ENCODE results near the gene LRR1.
A peak's percentile ranks its signal among the peaks of the same experiment; 100 is the strongest.

Gene LRR1

GRCh38 chr14:49594347-49595091 lies 4.2 kb upstream of the LRR1 start:
- H3K9me3 ChIP-seq (ENCODE audit: control insufficient read depth, insufficient read depth, low read depth, low read length), result no peaks in the 10 kb centered on the region
- peak overlapping the region; percentile 64 for H3K27ac ChIP-seq (ENCODE audit: extremely low read depth, low read depth, low read length)
- ChIA-PET POLR2A (interaction anchor here (0.7 to 3.1 kb wide), 6 partner anchors 9 to 794 kb away, joined by 3 to 27 read pairs (median 5); partner anchors contain the start of genes MGAT2, NEMF, RPL36AL and RPS29), CTCF (interaction anchor here (1.4 to 1.6 kb wide), 2 partner anchors 8 to 267 kb away, joined by 3 to 4 read pairs; partner anchors contain the start of gene RPS29)
- peaks cover 14% of the 10 kb centered on the region for H3K4me1 ChIP-seq (ENCODE audit: control insufficient read depth, insufficient read depth, low read length)
- no peaks in the 10 kb centered on the region for H3K36me3 ChIP-seq (ENCODE audit: control insufficient read depth in 2 of 2, insufficient read depth in 1 of 2, low read length in 2 of 2)
- H3K4me3 ChIP-seq (ENCODE audit: low read depth, low read length), result no peak overlapping the region
- TF ChIP-seq YY1 (tag by site-specific recombination; IDR thresholded peaks at IDR 0.05), result no peak
- peak; percentile 35; the same call in 1 of the 2 replicates for TF ChIP-seq ZNF843 (tag by site-specific recombination; IDR thresholded peaks at IDR 0.05)
- peak; percentile 47; the same call in 1 of the 2 replicates for TF ChIP-seq PRDM6 (tag by site-specific recombination; IDR thresholded peaks at IDR 0.05)
- no peak for TF ChIP-seq ZNF37A (tag by site-specific recombination; IDR thresholded peaks at IDR 0.05)
- no peak for TF ChIP-seq ZNF184 (tag by site-specific recombination; IDR thresholded peaks at IDR 0.05)
- no peak for TF ChIP-seq ZNF639 (tag by site-specific recombination; IDR thresholded peaks at IDR 0.05)
- no peak for TF ChIP-seq ZNF223 (tag by site-specific recombination; IDR thresholded peaks at IDR 0.05)
- no peak for TF ChIP-seq ZNF266 (tag by site-specific recombination; IDR thresholded peaks at IDR 0.05; ENCODE audit: low read depth)
- TF ChIP-seq ZNF121 (tag by site-specific recombination; IDR thresholded peaks at IDR 0.05), result no peak
- TF ChIP-seq FEZF1 (tag by site-specific recombination; IDR thresholded peaks at IDR 0.05), result peak; percentile 87
- peak; percentile 71 for TF ChIP-seq PRDM1 (tag by site-specific recombination; IDR thresholded peaks at IDR 0.05)
- TF ChIP-seq YY2 (tag by site-specific recombination; IDR thresholded peaks at IDR 0.05), result no peak
- peak; percentile 34; the same call in 1 of the 2 replicates for TF ChIP-seq ZXDB (tag by site-specific recombination; IDR thresholded peaks at IDR 0.05)
- TF ChIP-seq OSR2 (tag by site-specific recombination; IDR thresholded peaks at IDR 0.05), result 0 out of 2 replicates have a peak, but pooled peaks have one; percentile 40
- TF ChIP-seq ZNF510 (tag by site-specific recombination; IDR thresholded peaks at IDR 0.05; ENCODE audit: insufficient replicate concordance), result peak; percentile 77

- H3K36me3 ChIP-seq (ENCODE audit: control insufficient read depth in 2 of 2, insufficient read depth in 1 of 2, low read length in 2 of 2), result peaks cover 12 to 18% of the 10 kb centered on the region in 2 experiments; a peak in 2 of 3 replicates
- peaks cover 13% of the 10 kb centered on the region for H3K4me1 ChIP-seq (ENCODE audit: control insufficient read depth, insufficient read depth, low read length)
- H3K4me3 ChIP-seq (ENCODE audit: low read depth, low read length), result peak overlapping the region; percentile 87
- ChIA-PET POLR2A (interaction anchor here (0.8 to 4.3 kb wide), 5 partner anchors 8 to 169 kb away, joined by 3 to 33 read pairs (median 16); partner anchors contain the start of genes DNAAF2, KLHDC2, MGAT2 and RPL36AL), CTCF (no interaction called here)
- peak overlapping the region; percentile 98 for H3K27ac ChIP-seq (ENCODE audit: extremely low read depth, low read depth, low read length)
- H3K9me3 ChIP-seq (ENCODE audit: control insufficient read depth, insufficient read depth, low read depth, low read length), result no peaks in the 10 kb centered on the region
- TF ChIP-seq ZFP3 (tag by site-specific recombination; IDR thresholded peaks at IDR 0.05; ENCODE audit: low read depth) (no peak), TSHZ1 (tag by site-specific recombination; IDR thresholded peaks at IDR 0.05; ENCODE audit: borderline replicate concordance) (no peak), HOXA7 (CRISPR knock-in tag; IDR thresholded peaks at IDR 0.05; ENCODE audit: borderline replicate concordance) (no peak), ZNF18 (tag by site-specific recombination; IDR thresholded peaks at IDR 0.05) (no peak), ZNF792 (tag by site-specific recombination; IDR thresholded peaks at IDR 0.05) (no peak), RBAK (tag by site-specific recombination; IDR thresholded peaks at IDR 0.05) (no peak), PRDM6 (tag by site-specific recombination; IDR thresholded peaks at IDR 0.05) (no peak), KLF1 (tag by site-specific recombination; IDR thresholded peaks at IDR 0.05) (no peak), ZNF140 (tag by site-specific recombination; IDR thresholded peaks at IDR 0.05) (no peak)
- TF ChIP-seq, protein P1, sequence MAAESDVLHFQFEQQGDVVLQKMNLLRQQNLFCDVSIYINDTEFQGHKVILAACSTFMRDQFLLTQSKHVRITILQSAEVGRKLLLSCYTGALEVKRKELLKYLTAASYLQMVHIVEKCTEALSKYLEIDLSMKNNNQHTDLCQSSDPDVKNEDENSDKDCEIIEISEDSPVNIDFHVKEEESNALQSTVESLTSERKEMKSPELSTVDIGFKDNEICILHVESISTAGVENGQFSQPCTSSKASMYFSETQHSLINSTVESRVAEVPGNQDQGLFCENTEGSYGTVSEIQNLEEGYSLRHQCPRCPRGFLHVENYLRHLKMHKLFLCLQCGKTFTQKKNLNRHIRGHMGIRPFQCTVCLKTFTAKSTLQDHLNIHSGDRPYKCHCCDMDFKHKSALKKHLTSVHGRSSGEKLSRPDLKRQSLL (tag by site-specific recombination; IDR thresholded peaks at IDR 0.05), result no peak
These were observed 603 bp upstream of the LRR1 start for GRCh38 chr14:49598189-49598484.

Data from HEK293 (cell line).